IPS-20b (cell line): Measurements from ENCODE around the gene ZCCHC2.

ENCODE experiments used
- H3K27ac ChIP-seq: one replicate; pipeline ENCODE4 v1.5.1; 2013; ENCODE audit warnings: low read length
- H3K27me3 ChIP-seq: 2 replicates; pipeline ENCODE4 v1.6.1; 2013; ENCODE audit warnings: mild to moderate bottlenecking, low read length, inconsistent platforms; ENCODE audit not compliant: insufficient read depth
- H3K36me3 ChIP-seq: 2 replicates; pipeline ENCODE4 v1.6.1; 2013; ENCODE audit warnings: low read depth, mild to moderate bottlenecking, inconsistent platforms, low read length, moderate library complexity; ENCODE audit not compliant: insufficient read depth
- H3K4me1 ChIP-seq: 2 replicates; pipeline ENCODE4 v1.6.1; 2013; ENCODE audit warnings: mild to moderate bottlenecking, control low read depth, inconsistent platforms, low read length, moderate library complexity; ENCODE audit not compliant: insufficient read depth
- H3K4me3 ChIP-seq: 2 replicates; pipeline ENCODE4 v1.5.1; 2013; ENCODE audit warnings: mild to moderate bottlenecking, low read length, inconsistent platforms
- H3K9ac ChIP-seq: 2 replicates; pipeline ENCODE4 v1.6.1; 2013; ENCODE audit warnings: low read depth, mild to moderate bottlenecking, inconsistent platforms, low read length, moderate library complexity
- H3K9me3 ChIP-seq: 2 replicates; pipeline ENCODE4 v1.6.1; 2013; ENCODE audit warnings: mild to moderate bottlenecking, low read depth, low read length, inconsistent platforms; ENCODE audit not compliant: insufficient read depth

Gene ZCCHC2

GRCh38 chr18:62586151-62586774 is 63.4 kb downstream of the ZCCHC2 start:
- Histone ChIP-seq H3K4me1 (no peaks in the 10 kb centered on the region; the same call in 1 of the 2 replicates), H3K9me3 (peaks cover 5% of the 10 kb centered on the region; the same call in 1 of the 2 replicates), H3K27me3 (no peaks in the 10 kb centered on the region), H3K4me3 (no peak overlapping the region), H3K27ac (no peak overlapping the region), H3K36me3 (no peaks in the 10 kb centered on the region), H3K9ac (no peak overlapping the region)

GRCh38 chr18:62586781-62587487 is 64.1 kb downstream of the ZCCHC2 start:
- Histone ChIP-seq H3K4me3 (no peak overlapping the region), H3K36me3 (no peaks in the 10 kb centered on the region), H3K9ac (no peak overlapping the region), H3K27ac (no peak overlapping the region), H3K4me1 (no peaks in the 10 kb centered on the region; the same call in 1 of the 2 replicates), H3K27me3 (no peaks in the 10 kb centered on the region), H3K9me3 (peaks cover 5% of the 10 kb centered on the region; the same call in 1 of the 2 replicates)

GRCh38 chr18:62587689-62588088 is 64.9 kb downstream of the ZCCHC2 start:
- Histone ChIP-seq H3K4me3 (no peak overlapping the region), H3K4me1 (no peaks in the 10 kb centered on the region; the same call in 1 of the 2 replicates), H3K9ac (no peak overlapping the region), H3K36me3 (no peaks in the 10 kb centered on the region), H3K9me3 (peaks cover 5% of the 10 kb centered on the region; the same call in 1 of the 2 replicates), H3K27ac (no peak overlapping the region), H3K27me3 (no peaks in the 10 kb centered on the region)

- Histone ChIP-seq H3K27me3 (no peaks in the 10 kb centered on the region), H3K4me1 (no peaks in the 10 kb centered on the region; the same call in 1 of the 2 replicates), H3K4me3 (no peak overlapping the region), H3K27ac (no peak overlapping the region), H3K9me3 (peaks cover 5% of the 10 kb centered on the region; the same call in 1 of the 2 replicates), H3K9ac (no peak overlapping the region), H3K36me3 (no peaks in the 10 kb centered on the region)
These were observed 65.4 kb downstream of the ZCCHC2 start for GRCh38 chr18:62588217-62588616.

GRCh38 chr18:62590799-62591590 is 68.2 kb downstream of the ZCCHC2 start:
- Histone ChIP-seq H3K9ac (no peak overlapping the region), H3K27ac (no peak overlapping the region), H3K4me1 (no peaks in the 10 kb centered on the region), H3K9me3 (peaks cover 5% of the 10 kb centered on the region; the same call in 1 of the 2 replicates), H3K36me3 (no peaks in the 10 kb centered on the region), H3K4me3 (no peak overlapping the region), H3K27me3 (peaks cover 14% of the 10 kb centered on the region)

- H3K27ac ChIP-seq: no peak overlapping the region
- no peaks in the 10 kb centered on the region for H3K36me3 ChIP-seq
- no peaks in the 10 kb centered on the region for H3K4me1 ChIP-seq
- peak overlapping the region; percentile 56; the same call in 1 of the 2 replicates for H3K9ac ChIP-seq
- peaks cover 47% of the 10 kb centered on the region for H3K27me3 ChIP-seq
- H3K9me3 ChIP-seq: no peaks in the 10 kb centered on the region; the same call in 1 of the 2 replicates
- H3K4me3 ChIP-seq: peak overlapping the region; percentile 76
These were observed 73.5 kb downstream of the ZCCHC2 start for GRCh38 chr18:62596145-62597005.

GRCh38 chr18:62601871-62602270 is 79.0 kb downstream of the ZCCHC2 start:
- H3K9ac ChIP-seq: no peak overlapping the region
- no peaks in the 10 kb centered on the region for H3K36me3 ChIP-seq
- H3K4me3 ChIP-seq: no peak overlapping the region
- H3K27ac ChIP-seq: no peak overlapping the region
- no peaks in the 10 kb centered on the region for H3K9me3 ChIP-seq
- H3K4me1 ChIP-seq: no peaks in the 10 kb centered on the region
- H3K27me3 ChIP-seq: peaks cover 26% of the 10 kb centered on the region

- Histone ChIP-seq H3K4me3 (no peak overlapping the region), H3K27me3 (peaks cover 18% of the 10 kb centered on the region), H3K9ac (no peak overlapping the region), H3K4me1 (no peaks in the 10 kb centered on the region), H3K27ac (no peak overlapping the region), H3K36me3 (no peaks in the 10 kb centered on the region), H3K9me3 (no peaks in the 10 kb centered on the region)
These were observed 79.9 kb downstream of the ZCCHC2 start for GRCh38 chr18:62602706-62603105.

GRCh38 chr18:62603211-62603610 is 80.4 kb downstream of the ZCCHC2 start:
- peaks cover 16% of the 10 kb centered on the region; the same call in 1 of the 2 replicates for H3K27me3 ChIP-seq
- H3K9ac ChIP-seq: no peak overlapping the region
- H3K4me1 ChIP-seq: no peaks in the 10 kb centered on the region
- H3K36me3 ChIP-seq: no peaks in the 10 kb centered on the region
- no peak overlapping the region for H3K27ac ChIP-seq
- no peak overlapping the region for H3K4me3 ChIP-seq
- H3K9me3 ChIP-seq: no peaks in the 10 kb centered on the region

- Histone ChIP-seq H3K4me3 (no peak overlapping the region), H3K4me1 (no peaks in the 10 kb centered on the region), H3K27me3 (peaks cover 10% of the 10 kb centered on the region; the same call in 1 of the 2 replicates), H3K9me3 (no peaks in the 10 kb centered on the region), H3K9ac (no peak overlapping the region), H3K27ac (no peak overlapping the region), H3K36me3 (no peaks in the 10 kb centered on the region)
These were observed 81.2 kb downstream of the ZCCHC2 start for GRCh38 chr18:62603979-62604378.

GRCh38 chr18:62605685-62606084 is 82.9 kb downstream of the ZCCHC2 start:
- Histone ChIP-seq H3K27ac (no peak overlapping the region), H3K36me3 (no peaks in the 10 kb centered on the region), H3K4me1 (peaks cover 9% of the 10 kb centered on the region), H3K4me3 (no peak overlapping the region), H3K9ac (no peak overlapping the region), H3K27me3 (peaks cover 4% of the 10 kb centered on the region; the same call in 1 of the 2 replicates), H3K9me3 (no peaks in the 10 kb centered on the region)
